Tibial nerve (tissue), 3 donors: Measurements from ENCODE around the gene HLA-C.
"Not testable (repeated sequence)": the region's sequence is repeated elsewhere in the genome, so short reads cannot be mapped to it uniquely, and the experiment has no call there.

Experiments
- POLR2A ChIP-seq, 2 donors: fragments of 450-650 bp; IDR thresholded peaks; one replicate each; pipeline ENCODE4 v1.6.1; 2017; ENCODE audit warnings: antibody characterized with exemption in 2 of 2, mild to moderate bottlenecking in 2 of 2, moderate library complexity in 2 of 2
- TF ChIP-seq, protein P1 (sequence below), 5 experiments: fragments of 200-600 bp in 3 of 5; fragments of 450-650 bp in 2 of 5; sonication (generic) in 3 of 5; IDR thresholded peaks; one replicate each; pipeline ENCODE4 v1.5.1; 2016 to 2019; ENCODE audit warnings: antibody characterized with exemption in 5 of 5, mild to moderate bottlenecking in 3 of 5, moderate library complexity in 2 of 5

DNA sequence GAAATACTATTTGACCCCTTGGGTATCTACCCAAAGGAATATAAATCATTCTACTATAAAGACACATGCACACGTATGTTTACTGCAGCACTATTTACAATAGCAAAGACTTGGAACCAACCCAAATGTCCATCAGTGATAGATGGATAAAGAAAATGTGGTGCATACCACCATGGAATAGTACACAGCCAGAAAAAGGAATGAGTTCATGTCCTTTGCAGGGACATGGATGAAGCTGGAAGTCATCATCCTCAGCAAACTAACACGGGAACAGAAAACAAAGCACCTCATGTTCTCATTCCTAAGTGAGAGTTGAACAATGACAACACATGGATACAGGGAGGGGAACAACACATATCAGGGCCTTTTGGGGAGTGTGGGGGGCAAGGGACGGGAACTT, 7.8 kb upstream of the HLA-C start:
- TF ChIP-seq, protein P1, sequence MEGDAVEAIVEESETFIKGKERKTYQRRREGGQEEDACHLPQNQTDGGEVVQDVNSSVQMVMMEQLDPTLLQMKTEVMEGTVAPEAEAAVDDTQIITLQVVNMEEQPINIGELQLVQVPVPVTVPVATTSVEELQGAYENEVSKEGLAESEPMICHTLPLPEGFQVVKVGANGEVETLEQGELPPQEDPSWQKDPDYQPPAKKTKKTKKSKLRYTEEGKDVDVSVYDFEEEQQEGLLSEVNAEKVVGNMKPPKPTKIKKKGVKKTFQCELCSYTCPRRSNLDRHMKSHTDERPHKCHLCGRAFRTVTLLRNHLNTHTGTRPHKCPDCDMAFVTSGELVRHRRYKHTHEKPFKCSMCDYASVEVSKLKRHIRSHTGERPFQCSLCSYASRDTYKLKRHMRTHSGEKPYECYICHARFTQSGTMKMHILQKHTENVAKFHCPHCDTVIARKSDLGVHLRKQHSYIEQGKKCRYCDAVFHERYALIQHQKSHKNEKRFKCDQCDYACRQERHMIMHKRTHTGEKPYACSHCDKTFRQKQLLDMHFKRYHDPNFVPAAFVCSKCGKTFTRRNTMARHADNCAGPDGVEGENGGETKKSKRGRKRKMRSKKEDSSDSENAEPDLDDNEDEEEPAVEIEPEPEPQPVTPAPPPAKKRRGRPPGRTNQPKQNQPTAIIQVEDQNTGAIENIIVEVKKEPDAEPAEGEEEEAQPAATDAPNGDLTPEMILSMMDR (IDR thresholded peaks at IDR 0.05) = not testable (repeated sequence)
- not testable (repeated sequence) for TF ChIP-seq POLR2A (IDR thresholded peaks at IDR 0.05)
